Measurements from ENCODE around the gene LONRF3. TPM values are rescaled to one million over a fixed set of nuclear protein-coding genes. Genes with fewer than 3 reads are reported as not detected.

LONRF3 gene
- total and polyA plus RNA-seq, 2 experiments from 2014 or later = 0.54 TPM; not detected in 1

DNA sequence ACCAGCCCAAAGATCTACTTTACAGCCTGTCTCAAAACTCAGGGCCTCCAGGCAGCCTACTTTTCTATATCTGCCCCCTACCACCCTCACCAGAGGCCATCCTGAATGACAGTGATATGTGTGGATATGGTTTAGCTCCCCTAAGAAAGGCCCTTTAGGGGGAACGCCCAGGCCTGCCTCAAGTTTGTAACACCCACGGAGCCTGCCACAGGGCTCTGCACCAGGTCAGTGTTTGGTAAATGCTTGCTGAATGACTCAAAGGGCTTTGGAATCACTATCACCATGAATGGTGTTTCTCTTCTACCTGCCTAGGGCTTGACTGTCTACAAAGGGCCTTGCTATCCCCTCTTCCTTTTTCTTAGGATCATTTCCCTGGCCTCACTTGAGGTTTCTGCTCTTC is 11.3 kb upstream of the LONRF3 start:
- no peak overlapping the region for H3K4me3 ChIP-seq
- H3K9me3 ChIP-seq (ENCODE audit: low read depth) = no peaks in the 10 kb centered on the region
- H3K27me3 ChIP-seq (replicated peaks; ENCODE audit: insufficient read depth) = no peaks in the 10 kb centered on the region
- H3K36me3 ChIP-seq (ENCODE audit: low read depth) = no peaks in the 10 kb centered on the region
- H2AFZ ChIP-seq = no peak overlapping the region
- no peaks in the 10 kb centered on the region for H3F3A ChIP-seq (ENCODE audit: insufficient read depth)
- no peaks in the 10 kb centered on the region for H3K4me1 ChIP-seq (ENCODE audit: insufficient read depth)
- no peaks in the 10 kb centered on the region for H4K20me1 ChIP-seq (ENCODE audit: insufficient read depth)
- TF ChIP-seq EZH2phosphoT487 (IDR thresholded peaks at IDR 0.05; ENCODE audit: insufficient read depth, low read depth) (no peak), EZH2 (IDR thresholded peaks at IDR 0.05; ENCODE audit: insufficient read depth, poor library complexity, severe bottlenecking) (no peak)
- in situ Hi-C loops (cut with MboI) = no loop called here
- H3K9ac ChIP-seq = no peak overlapping the region
- WGBS, 2 experiments (ENCODE audit: low coverage in 1 of 2, low lambda C conversion rate in 2 of 2, missing lambda C conversion rate in 2 of 2) = 53 to 62% methylated on average over 2 of the region's 2 CpGs
- H3K27ac ChIP-seq = no peak overlapping the region
- no peak for DNase-seq
- no peaks in the 10 kb centered on the region for H3K79me2 ChIP-seq (ENCODE audit: insufficient read depth)
- H3K9me2 ChIP-seq (ENCODE audit: insufficient read depth) = no peaks in the 10 kb centered on the region
- no peak overlapping the region for H3K4me2 ChIP-seq (ENCODE audit: unreplicated experiment)

- 77 to 79% methylated on average over 2 of the region's 2 CpGs for WGBS, 2 experiments (ENCODE audit: low coverage in 1 of 2, low lambda C conversion rate in 2 of 2, missing lambda C conversion rate in 2 of 2)
- H3K36me3 ChIP-seq (ENCODE audit: low read depth) = no peaks in the 10 kb centered on the region
- H3K9me3 ChIP-seq (ENCODE audit: low read depth) = no peaks in the 10 kb centered on the region
- H3K79me2 ChIP-seq (ENCODE audit: insufficient read depth) = no peaks in the 10 kb centered on the region
- no peaks in the 10 kb centered on the region for H3K9me2 ChIP-seq (ENCODE audit: insufficient read depth)
- TF ChIP-seq EZH2 (IDR thresholded peaks at IDR 0.05; ENCODE audit: insufficient read depth, poor library complexity, severe bottlenecking) = no peak
- TF ChIP-seq EZH2phosphoT487 (IDR thresholded peaks at IDR 0.05; ENCODE audit: insufficient read depth, low read depth) = no peak
- no peaks in the 10 kb centered on the region for H3K27me3 ChIP-seq (replicated peaks; ENCODE audit: insufficient read depth)
- H3K27ac ChIP-seq = no peak overlapping the region
- H3K9ac ChIP-seq = no peak overlapping the region
- H2AFZ ChIP-seq = no peak overlapping the region
- no peak overlapping the region for H3K4me3 ChIP-seq
- no peak overlapping the region for H3K4me2 ChIP-seq (ENCODE audit: unreplicated experiment)
- no peaks in the 10 kb centered on the region for H4K20me1 ChIP-seq (ENCODE audit: insufficient read depth)
- DNase-seq = no peak
- no peaks in the 10 kb centered on the region for H3K4me1 ChIP-seq (ENCODE audit: insufficient read depth)
- no peaks in the 10 kb centered on the region for H3F3A ChIP-seq (ENCODE audit: insufficient read depth)
- in situ Hi-C loops (cut with MboI) = no loop called here
Observed at GRCh38 chrX:118964252-118964651, 10.2 kb upstream of the LONRF3 start.

GRCh38 chrX:118965395-118965794 is 9.0 kb upstream of the LONRF3 start:
- Histone ChIP-seq H3K36me3 (ENCODE audit: low read depth) (no peaks in the 10 kb centered on the region), H3K4me3 (no peak overlapping the region), H3K27me3 (replicated peaks; ENCODE audit: insufficient read depth) (no peaks in the 10 kb centered on the region), H3K79me2 (ENCODE audit: insufficient read depth) (no peaks in the 10 kb centered on the region), H3K4me1 (ENCODE audit: insufficient read depth) (no peaks in the 10 kb centered on the region), H3K9me3 (ENCODE audit: low read depth) (no peaks in the 10 kb centered on the region), H3K4me2 (ENCODE audit: unreplicated experiment) (no peak overlapping the region), H3F3A (ENCODE audit: insufficient read depth) (no peaks in the 10 kb centered on the region), H3K27ac (no peak overlapping the region), H4K20me1 (ENCODE audit: insufficient read depth) (no peaks in the 10 kb centered on the region), H3K9me2 (ENCODE audit: insufficient read depth) (no peaks in the 10 kb centered on the region), H3K9ac (no peak overlapping the region), H2AFZ (no peak overlapping the region)
- in situ Hi-C loops (cut with MboI) = no loop called here
- DNase-seq = no peak
- no peak for TF ChIP-seq EZH2phosphoT487 (IDR thresholded peaks at IDR 0.05; ENCODE audit: insufficient read depth, low read depth)
- TF ChIP-seq EZH2 (IDR thresholded peaks at IDR 0.05; ENCODE audit: insufficient read depth, poor library complexity, severe bottlenecking) = no peak
- 64 to 77% methylated on average over 4 of the region's 4 CpGs for WGBS, 2 experiments (ENCODE audit: low coverage in 1 of 2, low lambda C conversion rate in 2 of 2, missing lambda C conversion rate in 2 of 2)

GRCh38 chrX:118968031-118968430 is 6.4 kb upstream of the LONRF3 start:
- no peaks in the 10 kb centered on the region for H3F3A ChIP-seq (ENCODE audit: insufficient read depth)
- TF ChIP-seq EZH2phosphoT487 (IDR thresholded peaks at IDR 0.05; ENCODE audit: insufficient read depth, low read depth) = no peak
- TF ChIP-seq EZH2 (IDR thresholded peaks at IDR 0.05; ENCODE audit: insufficient read depth, poor library complexity, severe bottlenecking) = no peak
- no peaks in the 10 kb centered on the region for H3K36me3 ChIP-seq (ENCODE audit: low read depth)
- DNase-seq = peak; percentile 32
- no peaks in the 10 kb centered on the region for H3K79me2 ChIP-seq (ENCODE audit: insufficient read depth)
- H3K4me1 ChIP-seq (ENCODE audit: insufficient read depth) = no peaks in the 10 kb centered on the region
- no peaks in the 10 kb centered on the region for H3K9me3 ChIP-seq (ENCODE audit: low read depth)
- in situ Hi-C loops (cut with MboI) = no loop called here
- no peak overlapping the region for H3K9ac ChIP-seq
- peaks cover 7% of the 10 kb centered on the region for H3K27me3 ChIP-seq (replicated peaks; ENCODE audit: insufficient read depth)
- no peak overlapping the region for H2AFZ ChIP-seq
- H3K27ac ChIP-seq = no peak overlapping the region
- no peaks in the 10 kb centered on the region for H3K9me2 ChIP-seq (ENCODE audit: insufficient read depth)
- H4K20me1 ChIP-seq (ENCODE audit: insufficient read depth) = no peaks in the 10 kb centered on the region
- no peak overlapping the region for H3K4me2 ChIP-seq (ENCODE audit: unreplicated experiment)
- no peak overlapping the region for H3K4me3 ChIP-seq
- WGBS, 2 experiments (ENCODE audit: low coverage in 1 of 2, low lambda C conversion rate in 2 of 2, missing lambda C conversion rate in 2 of 2) = 14 to 15% methylated on average over 8 of the region's 8 CpGs

- Histone ChIP-seq H3K4me3 (no peak overlapping the region), H3F3A (ENCODE audit: insufficient read depth) (no peaks in the 10 kb centered on the region), H3K27me3 (replicated peaks; ENCODE audit: insufficient read depth) (peaks cover 10% of the 10 kb centered on the region), H3K27ac (no peak overlapping the region), H3K4me1 (ENCODE audit: insufficient read depth) (no peaks in the 10 kb centered on the region), H3K9me3 (ENCODE audit: low read depth) (no peaks in the 10 kb centered on the region), H3K79me2 (ENCODE audit: insufficient read depth) (no peaks in the 10 kb centered on the region), H3K9me2 (ENCODE audit: insufficient read depth) (no peaks in the 10 kb centered on the region), H3K9ac (no peak overlapping the region), H3K4me2 (ENCODE audit: unreplicated experiment) (no peak overlapping the region), H2AFZ (no peak overlapping the region), H3K36me3 (ENCODE audit: low read depth) (no peaks in the 10 kb centered on the region), H4K20me1 (ENCODE audit: insufficient read depth) (no peaks in the 10 kb centered on the region)
- in situ Hi-C loops (cut with MboI) = no loop called here
- 73 to 79% methylated on average over 3 of the region's 3 CpGs for WGBS, 2 experiments (ENCODE audit: low coverage in 1 of 2, low lambda C conversion rate in 2 of 2, missing lambda C conversion rate in 2 of 2)
- TF ChIP-seq EZH2 (IDR thresholded peaks at IDR 0.05; ENCODE audit: insufficient read depth, poor library complexity, severe bottlenecking) (no peak), EZH2phosphoT487 (IDR thresholded peaks at IDR 0.05; ENCODE audit: insufficient read depth, low read depth) (no peak)
- DNase-seq = no peak
Observed at GRCh38 chrX:118971552-118971951, 2.9 kb upstream of the LONRF3 start.

Data from GM23248 (cell line).